Activated gamma-delta T cell treated with anti-CD3 and anti-CD28 coated beads, Interleukin-2, amount 50 U/mL, for 16 hours (primary cell): Measurements from ENCODE around the gene SNX11.

Experiments used
- DNase-seq: peaks from one replicate; pipeline ENCODE4 v3.0.0-alpha.2; 2020; ENCODE audit warnings: low read depth

Gene SNX11

DNA sequence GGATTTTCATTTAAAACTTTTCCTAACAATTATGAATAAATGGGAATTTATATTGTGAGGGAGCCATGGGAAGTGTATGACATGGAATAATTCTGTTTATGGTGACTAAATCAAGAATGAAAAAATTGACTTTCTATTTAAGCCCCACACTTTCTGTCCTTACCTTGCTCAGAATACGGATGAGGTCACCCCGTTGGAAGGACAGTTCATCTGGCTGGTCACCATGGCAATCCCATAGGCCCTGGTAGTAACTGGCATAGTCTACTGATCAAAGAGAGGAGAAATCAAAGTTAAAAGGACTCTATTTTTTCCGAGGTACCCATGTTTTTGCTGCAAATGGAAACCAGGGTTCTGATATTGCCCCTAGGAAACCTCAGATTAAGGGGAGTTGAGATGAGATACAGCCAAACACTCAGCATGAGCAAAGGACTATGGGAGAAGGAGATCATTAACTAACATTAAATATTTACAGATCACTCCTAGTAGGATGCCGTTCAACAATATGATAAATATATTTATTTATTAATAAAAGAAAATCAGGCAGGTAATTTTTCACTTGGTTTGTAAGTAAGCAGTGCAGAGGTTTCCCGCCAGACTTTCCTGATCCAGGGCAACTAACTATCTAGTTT is 54.9 kb downstream of the SNX11 start:
- no peak for DNase-seq

DNA sequence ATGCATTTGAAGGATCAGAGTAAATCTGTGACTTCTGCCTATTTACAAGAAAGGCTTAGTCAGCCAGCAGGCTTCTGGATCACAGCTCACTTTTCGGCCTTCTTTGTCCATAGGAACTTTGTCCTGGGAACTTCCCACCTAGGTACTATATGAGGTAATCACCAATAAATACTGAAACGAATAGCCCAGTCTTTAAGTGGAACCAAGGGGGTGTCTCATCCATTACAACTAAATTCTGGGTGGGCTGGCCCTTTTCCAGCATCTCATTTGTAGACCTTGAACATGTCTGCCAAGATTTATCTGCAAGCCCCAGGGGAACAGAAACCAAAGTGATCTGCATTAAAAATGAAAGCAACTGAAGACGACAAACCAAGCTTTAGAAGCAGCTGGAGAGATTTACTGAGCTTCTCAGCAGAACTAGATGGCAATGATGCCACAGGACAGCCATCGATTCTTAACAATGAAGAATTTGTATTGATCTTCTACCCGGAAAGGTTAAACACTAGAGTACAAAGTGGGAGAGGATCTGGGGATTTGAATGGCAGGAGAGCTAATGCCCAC is 55.5 kb downstream of the SNX11 start:
- DNase-seq = no peak

DNA sequence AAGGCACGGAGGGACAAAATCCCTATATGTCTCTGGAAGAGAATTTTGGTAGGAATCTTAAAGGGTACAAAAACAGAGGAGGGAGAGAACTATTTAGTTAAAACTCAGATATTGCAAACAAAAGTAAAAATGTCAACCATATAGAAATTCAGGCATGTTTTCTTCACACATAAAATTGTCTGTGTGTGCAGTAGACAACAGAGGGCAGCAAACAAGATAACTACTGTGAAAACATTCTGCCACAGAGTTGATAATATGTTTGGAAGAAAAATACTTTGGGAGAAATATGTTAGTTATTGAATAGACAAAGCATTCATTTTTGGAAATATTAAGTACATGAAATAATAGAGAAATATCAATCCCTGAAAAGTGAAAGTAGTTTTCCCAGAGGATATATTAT is 56.2 kb downstream of the SNX11 start:
- DNase-seq = no peak

DNA sequence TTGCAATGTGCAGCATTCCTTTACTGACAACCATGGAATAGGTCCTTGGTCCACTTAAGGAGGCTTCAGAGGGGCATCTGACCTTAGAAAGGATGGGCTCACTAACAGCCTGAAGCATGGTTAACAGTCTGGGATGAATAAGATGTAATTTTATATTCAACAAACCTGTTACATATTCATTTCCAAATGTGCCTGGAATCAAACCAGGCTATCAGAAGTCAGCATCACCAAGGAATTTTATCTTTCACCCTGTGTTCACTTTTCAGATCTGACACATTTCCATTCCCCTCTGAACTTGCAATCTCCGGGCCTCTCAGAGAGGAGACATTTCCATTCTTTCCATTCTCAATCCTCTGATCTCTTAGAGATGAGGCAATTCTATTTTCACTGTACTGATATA is 62.4 kb downstream of the SNX11 start:
- DNase-seq = no peak
